Omental fat pad (tissue), 4 donors: ENCODE measurements around the gene CRHR1. TPM values are rescaled to one million over a fixed set of nuclear protein-coding genes. Genes with fewer than 3 reads are reported as not detected.
A peak's percentile ranks its signal among the peaks of the same experiment; 100 is the strongest.

ENCODE experiments used
- ATAC-seq: fragments of 150-250 bp; one replicate; pipeline ENCODE4 v1.9.1; 2016; ENCODE audit warnings: mild to moderate bottlenecking, moderate library complexity; ENCODE audit not compliant: low FRiP score
- DNase-seq: peaks from one replicate; pipeline ENCODE4 v3.0.0-alpha.2; 2019; ENCODE audit warnings: low spot score
- total RNA-seq, 4 donors: library from RNA; depleted of rRNA; stranded (reverse); fragments of >200 nt; gene quantifications; one replicate each; pipeline ENCODE4 v1.1.0, GENCODE V29; 2016
- TF ChIP-seq, protein P1 (sequence below), 3 donors: fragments of 450-650 bp; IDR thresholded peaks; one replicate each; pipeline ENCODE4 v1.5.1; 2016 to 2017; ENCODE audit warnings: antibody characterized with exemption in 3 of 3, mild to moderate bottlenecking in 3 of 3, moderate library complexity in 2 of 3

The CRHR1 gene
- total RNA-seq, 4 donors from 2014 or later = not detected

DNA sequence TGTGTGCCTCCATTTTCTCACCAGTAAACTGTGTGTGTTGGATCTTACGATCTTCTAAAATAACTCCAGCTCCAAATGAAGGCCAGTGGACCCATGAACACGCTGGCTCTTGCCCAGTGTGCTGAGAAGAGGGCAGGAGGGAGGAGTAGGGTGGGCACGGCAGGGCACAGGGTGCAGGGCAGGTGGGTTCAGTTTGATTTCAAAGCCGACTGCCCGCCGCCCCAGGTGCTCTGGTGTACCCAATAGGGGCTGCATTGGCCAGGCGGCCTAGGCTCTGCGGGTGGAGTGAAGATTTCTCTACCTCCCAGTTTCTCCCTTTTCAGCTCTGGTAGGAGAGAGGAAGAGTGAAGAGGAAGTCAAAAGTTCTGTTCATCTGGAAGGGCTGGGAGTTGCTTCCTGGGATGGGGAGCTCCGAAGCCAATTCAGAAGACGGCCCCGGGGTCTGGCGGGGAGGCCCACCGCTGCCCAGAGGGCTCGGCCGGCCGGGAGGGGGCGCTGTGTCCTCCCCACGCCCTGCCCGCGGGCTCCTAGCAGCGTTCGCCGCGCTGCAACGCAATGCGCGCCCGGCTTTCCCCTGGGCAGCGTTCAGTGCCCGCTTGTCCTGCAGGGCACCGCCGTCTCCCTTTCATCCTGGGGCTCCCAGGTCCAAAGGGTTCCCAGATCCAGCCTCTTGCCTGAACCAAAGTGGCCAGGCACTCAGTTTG is 1.1 kb upstream of the CRHR1 start:
- ATAC-seq = peak; percentile 22
- DNase-seq = no peak

DNA sequence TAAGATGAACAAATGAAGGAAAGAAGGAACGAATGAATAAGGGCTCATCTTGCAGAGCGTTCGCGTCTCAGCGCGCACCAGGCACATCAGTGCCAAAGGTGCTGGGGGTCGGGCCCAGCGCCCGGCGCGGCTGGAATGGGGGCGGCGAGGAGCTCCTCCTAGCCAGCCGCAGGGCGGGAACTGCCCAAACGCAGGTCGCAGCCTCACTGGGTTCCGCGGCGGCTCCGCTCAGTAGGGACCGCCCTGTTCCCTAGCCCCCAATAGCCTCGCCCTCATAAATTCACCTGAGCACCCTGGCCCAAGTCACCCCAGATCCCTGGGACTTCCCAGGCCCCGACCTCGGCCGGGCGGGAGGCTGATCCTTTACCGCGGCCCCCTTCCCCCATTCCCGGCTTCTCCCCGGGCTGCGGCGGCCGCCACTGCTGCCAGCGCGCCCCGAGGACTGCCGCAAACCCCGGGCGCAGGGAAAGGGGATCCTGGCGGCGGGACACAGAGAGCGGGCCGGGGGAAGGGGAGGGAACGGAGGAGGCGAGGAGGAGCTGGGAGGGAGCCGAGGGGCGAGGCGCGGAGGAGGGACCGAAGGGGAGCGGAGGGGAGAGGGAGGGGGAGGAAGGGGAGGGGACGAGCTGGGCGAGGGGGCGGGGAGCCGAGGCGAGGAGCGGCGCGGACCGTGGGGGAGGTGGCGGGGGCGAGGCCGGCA is 377 bp upstream of the CRHR1 start:
- ATAC-seq (peak; percentile 25), DNase-seq (no peak)
- TF ChIP-seq, protein P1, sequence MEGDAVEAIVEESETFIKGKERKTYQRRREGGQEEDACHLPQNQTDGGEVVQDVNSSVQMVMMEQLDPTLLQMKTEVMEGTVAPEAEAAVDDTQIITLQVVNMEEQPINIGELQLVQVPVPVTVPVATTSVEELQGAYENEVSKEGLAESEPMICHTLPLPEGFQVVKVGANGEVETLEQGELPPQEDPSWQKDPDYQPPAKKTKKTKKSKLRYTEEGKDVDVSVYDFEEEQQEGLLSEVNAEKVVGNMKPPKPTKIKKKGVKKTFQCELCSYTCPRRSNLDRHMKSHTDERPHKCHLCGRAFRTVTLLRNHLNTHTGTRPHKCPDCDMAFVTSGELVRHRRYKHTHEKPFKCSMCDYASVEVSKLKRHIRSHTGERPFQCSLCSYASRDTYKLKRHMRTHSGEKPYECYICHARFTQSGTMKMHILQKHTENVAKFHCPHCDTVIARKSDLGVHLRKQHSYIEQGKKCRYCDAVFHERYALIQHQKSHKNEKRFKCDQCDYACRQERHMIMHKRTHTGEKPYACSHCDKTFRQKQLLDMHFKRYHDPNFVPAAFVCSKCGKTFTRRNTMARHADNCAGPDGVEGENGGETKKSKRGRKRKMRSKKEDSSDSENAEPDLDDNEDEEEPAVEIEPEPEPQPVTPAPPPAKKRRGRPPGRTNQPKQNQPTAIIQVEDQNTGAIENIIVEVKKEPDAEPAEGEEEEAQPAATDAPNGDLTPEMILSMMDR (IDR thresholded peaks at IDR 0.05) = no peak

More for the DNA sequence above, 1.1 kb upstream of the CRHR1 start:
- TF ChIP-seq, protein P1 (IDR thresholded peaks at IDR 0.05) = no peak

DNA sequence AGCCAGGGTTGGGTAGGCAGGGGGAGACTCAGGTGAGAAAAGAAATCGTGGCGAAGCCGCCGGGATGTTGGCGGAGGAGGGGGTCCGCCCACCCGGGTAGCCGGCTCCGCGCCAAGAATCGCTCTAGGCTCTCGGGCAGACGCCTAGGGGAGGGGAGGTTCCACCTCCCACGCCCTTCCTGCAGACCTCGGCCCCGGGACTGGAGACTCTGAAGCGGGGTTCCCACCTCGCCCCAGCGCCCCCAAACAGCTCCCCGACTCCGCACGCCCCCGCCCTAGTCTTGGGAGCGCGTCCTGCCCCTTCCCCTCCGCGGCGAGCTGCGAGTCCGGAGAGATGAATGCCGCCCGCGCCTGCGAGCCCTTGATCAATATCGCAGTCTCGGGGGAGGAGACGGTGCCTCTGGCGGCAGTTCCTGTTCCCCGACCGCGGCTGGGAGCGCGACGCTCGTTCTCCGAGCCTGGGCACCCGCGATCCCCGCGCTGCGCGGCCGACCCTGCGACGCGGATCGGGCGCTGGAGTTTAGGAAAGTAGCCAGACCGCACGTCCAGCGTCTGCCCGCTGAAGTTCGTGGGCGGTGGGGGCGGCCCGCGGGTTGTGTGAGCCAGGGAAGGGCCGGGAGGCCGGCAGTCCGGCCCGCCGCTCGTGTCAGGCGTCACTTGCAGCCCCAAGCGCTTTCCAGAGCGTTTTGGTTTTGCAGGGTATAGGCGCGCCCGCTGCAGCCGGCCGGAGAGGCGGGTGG is 790 bp downstream of the CRHR1 start:
- TF ChIP-seq, protein P1 (IDR thresholded peaks at IDR 0.05) = no peak
- DNase-seq (no peak), ATAC-seq (peak; percentile 28)

DNA sequence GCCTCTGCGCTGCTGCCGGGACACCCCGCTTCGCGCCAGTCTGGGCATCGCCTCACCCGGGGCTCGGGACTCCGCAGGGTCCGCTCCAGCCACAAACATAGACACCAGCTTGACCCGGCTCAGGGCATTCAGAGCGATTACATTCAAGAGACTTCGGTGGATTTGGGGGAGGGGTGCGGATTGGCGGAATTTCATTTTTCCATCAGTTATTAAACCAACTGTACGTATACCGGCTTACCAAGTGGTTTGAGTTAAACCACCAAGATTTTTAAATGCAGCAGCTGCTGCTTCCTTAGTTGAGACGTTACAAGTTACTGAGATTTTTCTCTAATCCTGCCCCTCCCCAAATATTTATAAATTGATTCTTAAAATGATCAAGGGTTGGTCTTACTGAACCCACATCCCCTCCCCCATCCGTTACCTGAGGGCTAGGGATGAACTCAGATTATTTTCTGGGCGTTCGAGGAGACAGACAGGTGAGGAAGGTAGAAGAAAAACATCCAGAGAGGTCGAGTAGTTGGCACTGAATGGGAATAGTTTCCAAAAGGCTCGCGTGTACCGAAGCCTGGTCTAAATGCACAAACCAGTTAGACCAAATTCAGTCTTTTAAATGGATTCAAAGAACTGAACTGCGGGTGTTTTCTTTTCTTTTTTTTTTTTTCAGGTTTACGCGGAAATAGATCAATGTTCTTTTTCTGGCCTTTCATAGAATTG is 1.5 kb downstream of the CRHR1 start:
- TF ChIP-seq, protein P1 (IDR thresholded peaks at IDR 0.05) = no peak
- ATAC-seq (no peak), DNase-seq (no peak)

DNA sequence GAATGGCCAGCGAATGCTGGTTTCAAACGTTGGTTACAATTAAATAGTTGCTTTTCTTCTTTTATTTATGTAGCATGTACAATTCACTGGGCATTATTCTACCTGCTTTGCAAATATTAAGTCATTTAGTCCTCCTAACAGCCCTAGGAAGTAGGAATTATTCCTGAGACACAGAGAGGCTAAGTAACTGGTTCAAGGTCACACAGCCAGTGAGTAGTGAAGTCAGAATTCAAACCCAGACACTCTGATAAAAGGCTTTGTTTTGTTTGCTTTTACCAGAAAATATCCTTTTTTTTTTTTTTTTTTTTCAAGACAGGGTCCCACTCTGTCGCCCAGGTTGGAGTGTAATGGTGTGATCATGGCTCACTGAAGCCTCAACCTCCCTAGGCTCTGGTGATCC is 2.2 kb downstream of the CRHR1 start:
- DNase-seq = no peak
- no peak for ATAC-seq
- TF ChIP-seq, protein P1 (IDR thresholded peaks at IDR 0.05) = no peak

DNA sequence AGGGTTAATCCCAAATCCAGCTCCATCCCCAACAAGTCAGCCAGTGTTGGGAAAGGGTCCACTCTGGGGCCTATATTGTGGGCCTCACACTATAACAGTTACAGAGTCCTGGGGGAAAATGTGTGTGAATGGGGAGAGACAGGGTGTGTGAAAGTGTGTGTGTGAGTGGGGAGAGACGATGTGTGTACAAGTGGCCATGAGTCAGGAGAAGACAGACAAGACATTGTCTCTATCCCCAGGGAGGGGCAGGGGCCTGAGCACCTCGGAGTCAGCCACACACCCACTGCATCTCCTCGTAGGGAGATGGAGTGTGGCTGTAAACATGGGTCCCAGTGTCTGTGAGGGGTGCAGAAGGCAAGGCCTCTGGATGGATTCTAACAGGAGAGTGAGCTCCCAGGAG is 2.9 kb downstream of the CRHR1 start:
- DNase-seq (no peak), ATAC-seq (no peak)
- TF ChIP-seq, protein P1 (IDR thresholded peaks at IDR 0.05) = no peak
